Heart left ventricle (tissue), 16 donors: ENCODE data around the gene ITSN1. TPM values are rescaled to one million over a fixed set of nuclear protein-coding genes. Genes with fewer than 3 reads are reported as not detected.

Source experiments
- ATAC-seq, 4 donors: fragments of 200-7000 bp; cut with Tn5 transposase; one replicate each; pipeline ENCODE4 v1.9.1; 2020 to 2022; ENCODE audit warnings: moderate library complexity in 4 of 4, mild to moderate bottlenecking in 3 of 4, moderate number of reproducible peaks in 1 of 4
- DNase-seq, 5 donors: peaks; one replicate each; pipeline ENCODE4 v3.0.0-alpha.2; 2020
- H3K27ac ChIP-seq, 12 donors: fragments of 200-600 bp; sonication (generic) in 4 of 12; one replicate each; pipeline versions ENCODE4 v1.5.0 to v1.8.0; 2016 to 2022; ENCODE audit warnings: mild to moderate bottlenecking in 2 of 12
- H3K27me3 ChIP-seq, 9 donors: fragments of 200-600 bp; sonication (generic) in 2 of 9; one replicate each; pipeline versions ENCODE4 v1.5.1 to v1.8.0; 2016 to 2022; ENCODE audit warnings: mild to moderate bottlenecking in 3 of 9
- H3K36me3 ChIP-seq, 9 donors: fragments of 200-600 bp; sonication (generic) in 2 of 9; one replicate each; pipeline versions ENCODE4 v1.5.0 to v1.8.0; 2018 to 2022; ENCODE audit warnings: mild to moderate bottlenecking in 2 of 9
- H3K4me1 ChIP-seq, 12 donors: fragments of 200-600 bp; sonication (generic) in 4 of 12; one replicate each; pipeline versions ENCODE4 v1.5.0 to v1.8.0; 2016 to 2022; ENCODE audit warnings: mild to moderate bottlenecking in 3 of 12
- H3K4me3 ChIP-seq, 12 donors: fragments of 200-600 bp; sonication (generic) in 4 of 12; one replicate each; pipeline versions ENCODE4 v1.5.0 to v1.8.0; 2017 to 2022; ENCODE audit warnings: mild to moderate bottlenecking in 9 of 12, moderate library complexity in 4 of 12
- H3K9me3 ChIP-seq, 12 donors: fragments of 200-600 bp; sonication (generic) in 4 of 12; one replicate each; pipeline versions ENCODE4 v1.5.0 to v1.8.0; 2016 to 2022; ENCODE audit warnings: mild to moderate bottlenecking in 1 of 12
- CTCF ChIP-seq, 12 donors: fragments of 200-600 bp; sonication (generic) in 4 of 12; IDR thresholded peaks; one replicate each; pipeline versions ENCODE4 v1.5.0 to v1.8.0; 2018 to 2022; ENCODE audit warnings: antibody characterized with exemption in 12 of 12, mild to moderate bottlenecking in 5 of 12
- POLR2A ChIP-seq, 2 donors: fragments of 450-650 bp; IDR thresholded peaks; one replicate each; pipeline ENCODE4 v1.6.1; 2017; ENCODE audit warnings: antibody characterized with exemption in 2 of 2, mild to moderate bottlenecking in 2 of 2, moderate library complexity in 2 of 2
- WGBS, 4 donors: extraction: QIAGEN DNeasy Blood & Tissue Kit in 2 of 4; methylation state at CpG; one replicate each; pipeline versions ENCODE4 v1.1.5 to v1.1.7; 2013 to 2018; 5-methylcytosine and 5-hydroxymethylcytosine counted together
- intact Hi-C, 10 donors: fragments of 100-400 bp; cut with DNase I; formaldehyde crosslinking; loops; one replicate each; pipeline versions ENCODE4 v1.11.1 to v1.14.2; 2022
- polyA plus RNA-seq, 2 donors: library from polyadenylated mRNA; stranded (reverse); fragments of 200-250 nt; gene quantifications; one replicate each; pipeline ENCODE4 v1.2.3, GENCODE V29; 2013
- total RNA-seq, 9 donors: library from RNA; depleted of rRNA in 2 of 9; stranded (reverse); fragments of >200 nt in 2 of 9; fragmentation: NEBNext Ultra II Directional in 3 of 9; extraction: Animal tissue kit (Norgen Biotek cat#: 25700) in 3 of 9; gene quantifications; one replicate each; pipeline versions ENCODE4 v1.1.0 to v1.2.4, GENCODE V29; 2016 to 2023
- donor health status: ischemic (EF 13 %, LVEDD 7.1; RV severe dilation, severe dysfunction).
- donor health status: healthy with polysubstance abuse.
- donor health status: DM: no; HTN: yes; CAD: no.
- donor health status: DM: no; HTN: no; CAD: no.
- donor health status: ischemic (EF 25% LVEDD 6.9; RV normal size, moderate dysfunction).
- donor health status: ischemic (EF 25% LVEDD 5.7; RV mildly dilated, moderate dysfunction).
- donor health status: healthy.
- donor health status: DM: yes; HTN: yes; CAD: no.
- donor health status: ischemic (EF 35%, LVEDD 5.7; RV mildly dilated, moderate dysfunction).
- donor health status: nonischemic (EF 11% LVEDD 7.7; RV severe dilation, severe dysfunction).
- donor health status: DM: yes; HTN: yes; CAD: no.
- donor health status: PGD.
- donor health status: ischemic (EF 29% LVEDD 5.4; RV normal size, mild dysfunction).
- donor health status: nonischemic (EF 23%, LVEDD 6.1; RV moderate dilation, normal function).

Gene ITSN1
- total and polyA plus RNA-seq, 11 donors: 17.2 to 51.5 (median 34.0) TPM

GRCh38 chr21:33802481-33802880 lies 160.2 kb downstream of the ITSN1 start:
- no peak for DNase-seq
- intact Hi-C loops: no loop called here
- WGBS, 4 donors: 70 to 82% (median 76%) methylated on average over 4 of the region's 4 CpGs
- H3K27me3 ChIP-seq: no peaks in the 10 kb centered on the region
- H3K4me3 ChIP-seq: no peak overlapping the region
- peak in 1 of 4 donors; percentile 32 for ATAC-seq
- H3K36me3 ChIP-seq: peaks cover 0 to 31% (median 12%) of the 10 kb centered on the region in 9 donors
- peaks cover 0 to 21% (median 0%) of the 10 kb centered on the region in 12 donors for H3K4me1 ChIP-seq
- no peak for TF ChIP-seq CTCF (IDR thresholded peaks at IDR 0.05)
- TF ChIP-seq POLR2A (IDR thresholded peaks at IDR 0.05): no peak
- H3K27ac ChIP-seq: peak overlapping the region in 8 of 12 donors; percentile 17 to 61 (median 30)
- no peaks in the 10 kb centered on the region for H3K9me3 ChIP-seq

GRCh38 chr21:33808715-33809367 lies 166.5 kb downstream of the ITSN1 start:
- no peak overlapping the region for H3K4me3 ChIP-seq
- peaks cover 0 to 2% (median 2%) of the 10 kb centered on the region in 9 donors for H3K36me3 ChIP-seq
- H3K27ac ChIP-seq: peak overlapping the region in 1 of 12 donors; percentile 88
- no peaks in the 10 kb centered on the region for H3K27me3 ChIP-seq
- WGBS, 4 donors: 79 to 98% (median 95%) methylated on average over 2 of the region's 2 CpGs
- peaks cover 0 to 47% (median 16%) of the 10 kb centered on the region in 12 donors for H3K4me1 ChIP-seq
- intact Hi-C loops: no loop called here
- TF ChIP-seq CTCF (IDR thresholded peaks at IDR 0.05) (no peak), POLR2A (IDR thresholded peaks at IDR 0.05) (no peak)
- no peaks in the 10 kb centered on the region for H3K9me3 ChIP-seq
- no peak for ATAC-seq
- DNase-seq: no peak

GRCh38 chr21:33810766-33811165 lies 168.5 kb downstream of the ITSN1 start:
- Histone ChIP-seq H3K27me3 (no peaks in the 10 kb centered on the region), H3K27ac (peak overlapping the region in 11 of 12 donors; percentile 1 to 88 (median 41)), H3K36me3 (peaks cover 0 to 22% (median 14%) of the 10 kb centered on the region in 9 donors), H3K4me1 (peaks cover 0 to 62% (median 16%) of the 10 kb centered on the region in 12 donors), H3K4me3 (no peak overlapping the region), H3K9me3 (no peaks in the 10 kb centered on the region)
- 54 to 58% (median 54%) methylated on average over 4 of the region's 4 CpGs for WGBS, 4 donors
- peak in 1 of 4 donors; percentile 37 for ATAC-seq
- intact Hi-C loops: no loop called here
- TF ChIP-seq POLR2A (IDR thresholded peaks at IDR 0.05): no peak
- TF ChIP-seq CTCF (IDR thresholded peaks at IDR 0.05): no peak
- no peak for DNase-seq

GRCh38 chr21:33811167-33812010 lies 169.1 kb downstream of the ITSN1 start:
- H3K27me3 ChIP-seq: no peaks in the 10 kb centered on the region
- peaks cover 0 to 28% (median 19%) of the 10 kb centered on the region in 9 donors for H3K36me3 ChIP-seq
- 50 to 78% (median 64%) methylated on average over 5 of the region's 5 CpGs for WGBS, 4 donors
- peak overlapping the region in 11 of 12 donors; percentile 6 to 88 (median 41) for H3K27ac ChIP-seq
- intact Hi-C loops: no loop called here
- no peaks in the 10 kb centered on the region for H3K9me3 ChIP-seq
- TF ChIP-seq CTCF (IDR thresholded peaks at IDR 0.05) (no peak), POLR2A (IDR thresholded peaks at IDR 0.05) (no peak)
- H3K4me1 ChIP-seq: peaks cover 0 to 68% (median 16%) of the 10 kb centered on the region in 12 donors
- DNase-seq: no peak
- ATAC-seq: peak in 2 of 4 donors; percentile 40 to 41
- no peak overlapping the region for H3K4me3 ChIP-seq
